ENCODE measurements around the gene PHF13. TPM values are rescaled to one million over a fixed set of nuclear protein-coding genes. Genes with fewer than 3 reads are reported as not detected.

Gene PHF13
- total RNA-seq, 1 donor from 2014 or later: 12.3 TPM

DNA sequence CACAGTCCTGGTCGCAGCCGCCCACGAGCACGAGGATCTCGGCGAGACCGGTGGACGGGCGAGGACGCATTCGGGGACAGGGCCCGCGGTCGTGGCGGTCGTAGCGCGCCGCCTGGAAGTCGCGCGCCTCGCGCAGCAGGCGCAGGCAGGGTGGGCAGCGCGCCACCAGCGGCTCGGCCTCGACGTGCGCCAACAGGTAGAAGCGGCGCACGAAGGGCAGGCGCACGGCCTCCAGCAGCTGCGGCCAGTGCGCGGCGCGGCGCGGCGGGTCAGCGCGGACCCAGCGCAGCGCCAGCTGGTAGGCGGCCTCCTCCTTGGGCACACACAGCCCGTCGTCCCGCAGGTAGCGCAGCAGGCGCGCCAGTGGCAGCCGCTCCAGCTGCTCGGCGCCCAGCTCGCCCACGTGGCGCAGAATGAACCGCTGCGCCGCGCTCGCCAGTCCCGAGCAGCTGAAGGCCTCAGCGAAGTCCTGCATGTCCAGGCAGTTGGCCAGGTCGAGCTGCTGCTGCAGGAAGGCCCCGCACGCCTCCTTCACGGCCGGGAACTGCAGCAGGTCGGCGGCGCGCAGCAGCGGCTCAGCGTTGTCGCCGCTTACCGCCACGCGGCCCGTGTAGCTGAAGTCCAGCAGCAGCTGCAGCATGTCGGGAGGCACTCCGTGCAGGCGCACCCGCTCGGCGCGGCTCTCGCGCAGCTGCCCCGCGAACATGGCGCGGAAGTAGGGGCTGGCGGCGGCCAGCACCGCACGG lies 11.4 kb upstream of the PHF13 start:
- no peak for DNase-seq (ENCODE audit: low read depth, low spot score)

DNA sequence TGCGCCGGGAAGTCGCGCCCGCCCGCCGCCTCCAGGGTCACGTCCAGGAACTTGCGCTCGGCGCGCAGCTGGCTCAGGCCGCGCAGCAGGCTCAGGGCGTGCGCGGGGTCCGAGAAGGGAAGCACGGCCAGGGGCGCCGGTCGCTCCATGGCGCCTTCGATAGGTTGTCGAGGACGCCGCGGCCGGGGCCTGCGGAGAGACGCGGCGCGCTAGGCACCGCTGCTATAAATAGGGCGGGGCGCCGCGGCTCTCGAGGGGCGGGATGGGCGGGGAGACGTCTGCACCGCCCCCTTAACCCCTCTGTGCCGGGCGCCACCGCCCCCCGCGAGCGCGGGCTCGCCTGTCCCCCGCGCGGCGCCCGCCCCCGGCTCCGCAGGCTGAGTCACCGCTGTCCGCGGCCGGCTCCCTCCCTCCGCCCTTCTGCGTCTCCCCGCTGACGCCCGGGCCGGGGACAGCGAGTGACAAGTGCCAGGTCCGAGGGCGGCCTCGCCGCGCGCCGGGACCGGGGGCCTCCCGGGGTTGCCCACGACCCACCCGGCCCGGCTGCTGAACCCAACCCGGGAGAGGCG lies 10.8 kb upstream of the PHF13 start, which contains the start of gene KLHL21:
TSS of gene KLHL21 (minus strand) at position 201 of the 569 bp plus-strand sequence. CDS start at position 149, 52 bp downstream.
- DNase-seq (ENCODE audit: low read depth, low spot score): no peak

DNA sequence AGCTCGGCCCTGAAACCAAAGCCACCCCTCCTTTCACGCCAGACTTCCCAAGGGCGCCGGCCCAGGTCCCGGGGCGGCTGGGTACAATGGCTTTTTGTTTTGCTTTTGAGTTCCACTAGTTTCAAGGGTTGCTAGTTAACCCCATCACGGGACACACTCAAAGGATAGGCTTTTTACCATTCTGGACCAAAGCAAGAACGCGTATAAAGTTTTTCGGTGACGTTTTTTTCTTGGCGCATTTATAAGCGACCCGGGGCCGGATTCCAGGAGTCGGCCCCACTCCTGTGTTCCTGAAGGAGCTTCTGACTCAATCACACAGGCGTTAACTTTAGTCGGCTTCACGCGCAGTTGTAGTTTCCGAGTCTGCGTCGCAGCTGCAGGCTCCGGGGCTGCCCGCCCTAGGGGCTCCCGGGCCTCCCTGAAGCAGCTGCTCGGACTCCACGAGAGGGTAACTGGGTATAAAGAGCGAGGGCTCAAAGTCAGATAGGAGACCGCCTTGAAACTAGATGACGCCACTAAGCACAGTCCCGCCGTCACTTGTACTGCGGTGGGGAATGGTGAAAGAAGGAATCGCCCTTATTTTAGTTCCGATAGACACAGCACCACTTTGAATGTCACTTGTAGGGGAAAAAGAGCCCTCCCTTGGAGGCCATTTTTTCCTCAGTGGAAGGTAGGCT lies 10.2 kb upstream of the PHF13 start:
- DNase-seq (ENCODE audit: low read depth, low spot score): no peak

DNA sequence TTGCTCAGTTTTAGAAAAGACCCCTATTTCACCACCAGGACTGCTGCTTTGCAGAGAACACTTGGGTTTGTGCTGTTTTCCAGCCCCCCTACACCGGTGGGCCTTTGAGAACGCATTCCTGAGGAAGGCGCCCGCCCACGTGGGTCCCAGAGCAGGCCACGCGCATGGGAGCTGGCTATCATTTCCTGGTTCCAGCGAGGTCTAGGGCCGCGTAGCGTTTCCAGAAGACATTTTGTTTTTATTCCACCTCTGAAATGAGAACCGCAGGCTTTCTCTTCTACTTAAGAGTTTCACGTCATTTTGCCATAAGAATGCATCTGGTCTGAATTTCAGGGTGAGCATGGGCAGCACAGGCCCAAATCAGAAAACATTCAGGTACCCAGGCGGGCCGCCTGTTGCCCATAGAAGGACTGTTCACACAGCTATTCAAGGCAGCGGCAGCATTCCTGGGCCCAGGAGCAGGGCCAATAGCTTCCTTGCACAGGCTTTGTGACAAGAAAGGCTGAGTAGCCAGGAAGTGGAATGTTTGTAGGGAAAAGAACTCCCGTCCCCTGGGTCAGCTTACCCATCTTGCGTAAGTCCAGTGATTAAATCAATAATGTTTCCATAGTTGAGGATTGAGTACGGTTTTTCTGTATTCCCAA lies 9.5 kb upstream of the PHF13 start:
- peak; percentile 81 for DNase-seq (ENCODE audit: low read depth, low spot score)

DNA sequence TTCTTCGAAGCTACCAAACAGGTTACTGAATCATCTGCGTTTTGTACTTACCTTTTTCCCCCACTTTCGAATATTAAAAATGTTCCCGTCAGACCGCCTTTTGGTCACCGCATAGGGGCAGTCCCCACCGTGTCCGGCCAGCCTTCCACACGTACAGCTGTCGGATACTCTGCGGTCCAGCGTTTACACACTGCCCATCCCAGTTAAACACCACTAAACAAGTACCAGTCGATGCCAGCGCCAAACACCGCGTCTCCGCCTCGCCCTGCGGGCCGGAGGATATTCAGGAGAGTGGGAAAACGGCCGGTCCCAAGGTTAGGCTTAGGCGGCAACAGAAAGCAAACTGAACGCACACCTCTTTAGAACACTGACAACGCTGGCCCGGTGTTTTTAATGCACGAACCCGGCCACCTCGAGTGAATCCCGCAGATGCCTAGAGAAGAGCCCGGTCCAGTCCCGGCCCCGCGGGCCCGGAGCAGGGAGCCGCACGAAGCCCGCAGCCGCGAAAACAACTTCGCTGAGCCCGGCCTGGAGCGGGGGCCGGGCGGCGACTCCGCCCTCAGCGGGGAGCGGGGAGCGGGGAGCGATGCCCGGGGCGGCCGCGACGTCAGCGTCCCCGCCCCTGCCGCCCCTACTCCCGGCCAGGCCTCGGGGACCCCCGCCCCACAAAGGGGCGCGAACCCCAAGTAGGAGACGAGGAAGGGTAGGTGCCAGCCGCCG lies 730 bp upstream of the PHF13 start:
- no peak for DNase-seq (ENCODE audit: low read depth, low spot score)

DNA sequence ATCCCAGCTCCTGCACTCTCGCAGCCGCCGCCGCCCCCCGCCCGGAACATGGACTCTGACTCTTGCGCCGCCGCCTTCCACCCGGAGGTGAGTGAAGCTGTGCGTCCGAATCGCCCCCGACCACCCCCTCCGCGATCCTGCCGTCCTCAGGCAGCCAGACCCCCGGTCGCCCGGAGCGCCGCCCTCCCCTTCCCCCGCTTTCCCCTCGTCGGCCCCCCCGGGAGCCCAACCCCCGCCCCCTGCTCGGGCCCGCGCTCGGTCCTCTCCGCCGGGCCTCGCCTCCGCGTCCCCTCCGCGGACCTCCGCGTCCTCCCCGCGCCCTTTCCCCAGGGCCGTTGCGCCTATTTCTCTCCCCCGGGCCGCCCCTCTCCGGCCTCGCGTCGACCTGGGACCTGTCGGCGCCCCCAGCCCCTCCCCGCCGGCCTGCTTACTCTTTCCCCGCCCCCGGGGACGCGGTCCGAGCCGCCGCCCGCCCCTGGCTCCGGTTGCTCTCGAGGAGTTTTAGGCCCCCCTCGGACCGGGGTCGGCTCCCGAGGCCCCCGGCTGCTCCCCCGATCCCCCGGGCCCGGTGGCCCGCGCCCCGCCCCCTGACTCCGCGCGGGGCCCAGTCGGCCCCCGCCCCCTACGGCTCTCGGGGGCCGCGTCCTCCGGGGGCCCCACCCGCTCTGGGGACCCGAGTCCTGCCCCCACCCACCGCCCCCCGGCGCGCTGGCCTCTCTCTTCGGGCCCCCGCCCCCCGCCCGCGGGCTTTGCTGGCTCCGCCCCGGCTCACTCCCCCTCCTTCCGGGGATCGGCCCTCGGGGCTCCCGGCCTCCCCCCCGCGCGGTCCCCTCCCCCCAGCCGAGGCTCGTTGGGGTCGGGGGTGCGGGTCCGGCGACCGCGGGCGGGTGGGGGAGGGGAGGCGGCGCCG lies 743 bp downstream of the PHF13 start:
- DNase-seq (ENCODE audit: low read depth, low spot score): no peak

DNA sequence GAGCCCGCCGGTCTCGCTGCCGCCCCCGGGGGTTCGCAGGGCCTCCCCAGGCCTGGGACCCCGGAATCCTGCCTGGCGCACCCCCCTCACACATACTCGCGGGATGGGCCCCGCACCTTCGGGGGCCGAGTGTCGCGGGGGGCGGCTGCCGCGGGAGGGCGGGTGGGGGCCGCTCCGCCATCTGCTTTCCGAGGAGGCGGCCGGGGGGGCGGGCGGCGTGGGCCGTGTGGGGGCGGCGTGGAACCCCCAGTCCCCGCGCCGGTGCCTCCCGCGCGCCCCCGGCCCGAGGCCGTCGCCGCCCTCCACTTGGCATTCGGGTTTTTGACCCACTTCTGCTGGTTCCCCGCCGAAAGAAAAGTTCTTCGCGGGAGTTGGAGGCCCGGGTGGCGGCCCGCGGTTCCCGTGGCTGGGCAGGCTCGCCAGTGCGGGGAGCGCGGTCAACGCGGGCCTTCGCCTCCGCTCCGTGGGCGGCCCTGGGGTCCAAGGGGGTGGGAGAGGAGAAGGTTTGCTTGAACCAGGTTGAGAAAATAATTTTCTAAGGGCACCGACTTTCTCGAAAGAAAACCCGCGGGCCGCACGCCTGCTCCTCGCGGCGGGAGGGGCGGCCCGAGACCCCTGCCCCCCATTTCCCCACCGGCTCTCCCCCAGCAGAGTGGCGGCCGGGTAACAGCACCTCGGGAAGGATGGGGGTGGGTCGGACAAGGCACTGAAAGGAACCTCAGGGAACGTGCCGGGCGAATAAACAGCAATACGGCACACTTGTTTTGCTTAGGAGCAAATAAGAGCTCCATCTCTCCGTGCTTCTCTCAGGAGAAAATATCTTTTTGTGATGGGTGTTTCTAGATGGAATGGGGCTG lies 1.6 kb downstream of the PHF13 start:
- DNase-seq (ENCODE audit: low read depth, low spot score): no peak

DNA sequence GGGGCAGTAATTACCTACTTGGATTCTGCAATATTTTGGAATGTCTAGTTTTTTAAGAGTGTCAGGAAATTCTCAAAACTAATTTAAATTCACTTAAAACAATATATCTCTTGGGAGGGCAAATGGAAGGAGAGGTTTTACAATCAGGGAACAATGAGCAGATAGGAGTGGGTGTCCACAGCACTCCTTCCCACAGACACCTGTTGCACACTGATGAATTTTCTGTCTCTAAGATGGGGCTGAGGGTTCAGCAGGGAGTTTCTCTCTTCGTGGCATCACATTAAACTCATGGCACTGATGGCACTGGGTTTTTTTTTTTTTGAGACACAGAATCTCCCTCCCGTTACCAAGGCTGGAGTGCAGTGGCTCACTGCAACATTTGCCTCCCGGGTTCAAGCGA lies 5.5 kb downstream of the PHF13 start:
- DNase-seq (ENCODE audit: low read depth, low spot score): no peak

DNA sequence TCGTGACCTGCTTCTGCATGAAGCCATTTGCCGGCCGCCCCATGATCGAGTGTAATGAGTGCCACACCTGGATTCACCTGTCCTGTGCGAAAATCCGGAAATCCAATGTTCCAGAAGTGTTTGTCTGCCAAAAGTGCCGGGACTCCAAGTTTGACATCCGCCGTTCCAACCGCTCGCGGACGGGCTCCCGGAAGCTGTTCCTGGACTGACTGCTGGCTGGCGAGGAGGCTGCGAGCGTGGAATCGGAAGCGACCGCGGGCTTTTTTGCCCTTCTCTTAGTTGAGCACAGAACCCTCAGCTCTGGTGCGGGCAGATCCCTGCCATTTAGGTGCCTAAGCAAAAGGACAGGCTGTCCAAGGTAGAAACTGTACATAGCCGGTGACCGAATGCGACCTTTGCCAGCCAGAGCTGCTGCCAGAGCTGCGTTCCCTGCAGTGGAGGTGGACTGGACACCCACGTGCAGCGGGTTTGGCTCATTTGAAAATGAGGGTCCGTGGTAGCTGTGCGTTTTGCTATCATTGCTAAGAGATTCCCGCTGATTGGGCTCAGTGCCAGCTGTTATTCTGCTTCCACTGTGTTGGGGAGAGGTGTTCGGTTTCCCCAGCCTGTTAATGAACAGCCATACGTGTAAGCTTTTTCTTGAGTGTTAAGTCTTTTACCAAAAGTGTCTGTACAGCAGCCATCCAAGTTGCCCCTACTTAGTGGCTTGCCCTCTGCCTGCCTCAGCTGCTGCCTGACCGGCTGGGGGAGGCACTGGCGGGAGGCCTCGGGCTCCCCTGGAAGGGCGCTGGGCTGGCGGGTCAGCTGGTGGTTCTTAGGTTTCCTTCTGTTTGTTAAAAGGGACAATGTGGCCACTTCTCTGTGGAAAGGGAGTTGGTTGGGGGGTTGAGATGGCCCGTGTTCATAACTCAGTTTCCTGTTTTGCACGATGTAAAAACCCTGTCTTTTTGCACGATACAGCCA lies 8.2 kb downstream of the PHF13 start:
- no peak for DNase-seq (ENCODE audit: low read depth, low spot score)

DNA sequence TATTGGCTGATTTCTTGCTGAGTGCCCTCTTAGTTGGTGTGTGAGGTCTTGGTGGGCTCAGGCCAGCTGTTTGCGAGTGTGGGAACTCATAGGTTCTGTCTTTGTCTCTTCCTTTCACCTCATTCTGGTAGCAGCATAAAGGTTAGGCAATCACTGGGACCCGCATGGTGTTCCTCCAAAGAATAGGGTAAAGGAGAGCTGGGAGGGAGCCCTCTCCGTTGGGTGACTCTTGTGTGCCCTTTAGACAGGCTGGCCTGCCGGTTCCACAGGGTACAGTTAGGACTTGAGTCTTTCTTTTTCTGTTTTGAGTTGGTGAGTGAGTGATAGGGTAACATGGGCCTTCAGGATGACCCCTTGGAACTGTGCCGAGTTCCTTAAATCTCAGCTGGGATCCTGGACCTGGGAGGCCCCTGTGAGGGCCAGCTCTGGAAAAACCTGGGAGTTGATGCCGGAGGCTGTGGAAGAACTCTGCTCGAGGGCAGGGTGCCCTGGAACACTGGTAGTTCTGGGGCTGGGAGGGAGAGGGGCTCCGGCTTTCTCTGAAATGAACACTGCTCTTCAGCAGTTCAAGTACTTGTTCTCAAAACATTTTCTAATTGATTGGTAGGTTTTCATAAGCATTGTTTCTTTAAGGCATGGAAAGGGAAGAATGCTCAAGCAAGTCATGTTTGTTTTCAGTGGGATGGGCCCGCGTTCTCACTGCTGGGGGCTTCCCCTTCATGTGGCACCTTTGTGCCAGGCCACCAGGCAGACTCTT lies 9.0 kb downstream of the PHF13 start:
- DNase-seq (ENCODE audit: low read depth, low spot score): no peak

DNA sequence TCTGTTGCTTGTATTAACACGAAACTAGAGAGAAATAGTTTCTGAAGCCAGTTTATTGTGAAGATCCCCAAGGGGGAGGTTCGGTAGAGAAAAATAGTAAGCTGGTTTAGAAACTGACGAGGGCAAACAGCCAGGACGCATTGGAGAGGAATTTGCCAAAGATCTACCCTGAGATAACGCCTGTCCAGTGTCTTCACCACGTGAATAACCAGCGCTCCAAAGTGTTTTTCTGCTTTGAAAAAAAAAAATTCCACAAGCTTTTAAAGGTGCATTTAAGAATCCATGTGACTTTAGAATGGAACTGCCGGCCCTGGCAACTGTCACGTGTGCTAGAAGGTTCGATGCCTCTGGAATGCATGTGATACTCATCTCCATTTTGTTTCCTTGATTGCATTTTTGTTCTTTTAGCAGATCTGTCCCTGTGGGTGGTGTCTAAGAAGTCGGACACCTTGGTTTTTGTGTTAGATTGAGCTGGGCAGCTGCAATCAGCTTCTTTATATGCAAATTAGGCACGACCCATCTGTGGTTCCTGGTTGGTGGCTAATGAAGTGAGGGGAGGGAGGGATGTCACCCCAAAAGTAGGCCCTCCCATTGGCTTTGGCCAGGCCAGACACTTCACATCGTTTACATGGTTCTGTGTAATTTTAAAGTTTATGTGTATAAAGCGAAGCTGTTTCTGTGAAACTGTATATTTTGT lies 9.9 kb downstream of the PHF13 start:
- DNase-seq (ENCODE audit: low read depth, low spot score): no peak

DNA sequence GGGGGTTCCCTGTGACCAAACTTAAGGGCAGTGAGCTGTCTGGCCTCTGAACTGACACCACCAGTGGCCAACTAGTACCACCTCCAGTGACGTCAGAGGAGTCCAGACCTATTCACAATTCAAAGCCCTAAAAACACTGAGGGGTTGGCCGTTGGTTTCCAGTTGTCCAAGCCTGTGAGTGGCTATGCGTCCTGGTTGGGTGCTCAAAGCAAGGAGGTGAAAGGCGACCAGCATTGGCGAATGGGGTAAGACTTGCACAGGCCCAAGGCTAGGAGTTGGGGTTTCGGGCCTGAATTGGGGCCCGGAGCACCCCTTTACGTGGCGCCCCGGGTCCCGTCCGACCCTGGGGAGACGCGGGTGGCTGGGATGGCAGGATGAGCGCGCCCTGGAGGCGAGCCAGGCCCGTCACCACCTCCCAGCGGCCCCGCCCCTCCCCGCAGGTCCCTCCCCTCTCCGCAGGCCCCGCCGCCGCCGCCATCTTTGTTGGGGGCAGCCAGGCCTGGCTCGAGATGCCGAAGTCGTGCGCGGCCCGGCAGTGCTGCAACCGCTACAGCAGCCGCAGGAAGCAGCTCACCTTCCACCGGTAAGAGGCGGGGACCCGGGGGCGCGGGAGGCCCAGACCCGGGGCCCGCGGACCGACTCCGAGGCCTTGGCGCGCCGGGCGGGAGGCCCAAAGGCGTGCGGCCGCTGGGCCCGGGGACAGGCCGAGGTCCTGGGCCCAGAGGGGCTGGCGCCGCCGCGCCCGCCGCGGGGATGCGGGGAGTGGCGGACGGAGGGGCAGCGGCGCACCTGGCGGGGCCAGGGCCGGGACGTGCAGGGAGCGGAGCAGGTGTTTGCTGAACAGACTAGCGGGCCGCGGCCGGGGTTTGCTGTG lies 11.4 kb downstream of the PHF13 start, which contains the start of gene THAP3:
TSS of gene THAP3 (plus strand) at position 159 of the 874 bp plus-strand sequence. CDS start at position 510, 351 bp downstream.
- no peak for DNase-seq (ENCODE audit: low read depth, low spot score)

DNA sequence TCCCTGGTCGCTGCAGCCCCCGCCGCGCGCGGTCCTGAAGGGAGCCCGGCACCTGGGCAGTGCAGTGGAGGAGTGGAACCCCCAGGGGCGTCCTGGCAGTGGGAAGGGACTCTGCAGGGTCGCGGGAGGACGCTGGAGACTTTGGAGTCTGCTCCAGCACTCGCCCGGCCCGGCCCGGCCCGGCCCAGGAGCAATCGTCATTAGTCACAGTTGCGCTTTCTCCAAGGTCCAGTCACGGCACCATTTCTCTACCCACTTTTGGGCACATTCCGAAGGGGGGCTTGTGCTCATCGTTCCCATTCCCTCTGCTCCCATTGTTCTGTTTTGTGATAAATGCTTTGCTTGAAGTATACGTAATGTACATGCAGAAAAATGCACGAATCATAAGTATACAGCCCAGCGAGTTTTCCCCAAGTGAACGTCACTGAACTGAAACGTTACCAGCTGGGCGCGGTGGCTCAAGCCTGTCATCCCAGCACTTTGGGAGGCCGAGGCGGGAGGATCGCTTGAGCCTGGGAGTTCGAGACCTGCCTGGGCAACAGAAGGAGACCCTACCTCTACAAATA lies 12.1 kb downstream of the PHF13 start:
- DNase-seq (ENCODE audit: low read depth, low spot score): no peak

DNA sequence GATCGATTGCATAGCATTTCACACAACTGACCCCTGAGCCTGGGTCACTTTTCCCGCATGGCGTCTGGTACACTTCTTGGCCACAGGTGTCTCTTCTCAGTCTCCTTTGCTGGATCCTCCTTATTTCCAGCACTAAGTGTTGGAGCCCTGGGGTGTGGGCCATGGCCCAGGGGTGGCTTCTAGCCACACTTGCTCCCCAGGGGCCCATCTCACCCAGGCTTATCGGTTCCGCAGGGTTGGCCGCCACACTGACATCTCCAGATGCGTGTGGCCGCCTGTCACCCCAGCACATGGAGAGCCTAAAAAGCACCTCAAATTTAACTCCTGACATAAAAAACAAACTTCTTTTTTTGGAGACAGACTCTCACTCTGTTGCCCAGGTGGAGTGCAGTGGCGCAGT lies 13.5 kb downstream of the PHF13 start:
- DNase-seq (ENCODE audit: low read depth, low spot score): no peak

DNA sequence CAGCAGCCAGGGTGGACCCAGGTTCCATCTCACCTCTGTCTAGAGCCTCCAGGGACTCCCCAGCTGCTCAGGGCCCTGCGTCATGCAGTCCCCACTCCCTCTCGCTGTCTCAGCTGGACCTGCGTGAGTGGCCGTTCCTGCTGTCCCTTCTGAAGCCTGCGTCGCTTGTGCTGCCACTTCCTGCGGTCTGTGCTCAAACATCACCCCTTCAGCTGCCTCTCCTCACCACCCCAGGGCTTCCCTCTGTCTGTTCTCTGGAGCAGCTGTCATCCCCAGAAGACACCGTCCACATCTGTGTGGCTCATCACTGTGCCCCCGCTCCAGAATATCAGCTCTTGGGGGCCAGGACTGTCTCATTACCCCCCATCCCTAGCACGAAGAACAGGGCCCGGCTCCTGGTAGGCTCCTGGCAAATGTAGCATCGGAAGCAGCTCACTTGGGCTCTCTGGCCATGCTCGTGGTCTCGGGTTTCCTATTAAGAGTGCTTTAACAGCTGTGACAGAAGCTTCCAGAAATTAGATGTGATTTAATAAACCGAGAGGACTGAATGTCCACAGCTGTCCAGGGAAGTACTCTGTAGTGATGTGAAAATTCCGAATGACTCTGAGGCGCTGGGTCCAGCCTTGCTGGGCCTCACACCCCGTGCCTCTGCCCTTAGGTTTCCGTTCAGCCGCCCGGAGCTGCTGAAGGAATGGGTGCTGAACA lies 14.5 kb downstream of the PHF13 start:
- no peak for DNase-seq (ENCODE audit: low read depth, low spot score)
